Measurements from ENCODE around the gene FAM107B.

The FAM107B gene

GRCh38 chr10:14531974-14532373 is 242.7 kb downstream of the FAM107B start:
- no peak for DNase-seq

GRCh38 chr10:14530465-14530864 is 244.2 kb downstream of the FAM107B start:
- DNase-seq = no peak

- DNase-seq = no peak
These were observed 245.3 kb downstream of the FAM107B start for GRCh38 chr10:14529351-14529750.

- no peak for DNase-seq
These were observed 246.2 kb downstream of the FAM107B start for GRCh38 chr10:14528450-14528849.

GRCh38 chr10:14527915-14528314 is 246.8 kb downstream of the FAM107B start:
- DNase-seq = no peak

- DNase-seq = no peak
These were observed 247.4 kb downstream of the FAM107B start for GRCh38 chr10:14527134-14527844.

- DNase-seq = no peak
These were observed 248.4 kb downstream of the FAM107B start for GRCh38 chr10:14526326-14526725.

- DNase-seq = peak; percentile 22
These were observed 249.9 kb downstream of the FAM107B start for GRCh38 chr10:14524691-14525324.

- DNase-seq = no peak
These were observed 251.4 kb downstream of the FAM107B start for GRCh38 chr10:14523286-14523685.

GRCh38 chr10:14519785-14520184 is 254.9 kb downstream of the FAM107B start:
- DNase-seq = no peak

- DNase-seq = no peak
These were observed 256.5 kb downstream of the FAM107B start for GRCh38 chr10:14518149-14518548.

- DNase-seq = no peak
These were observed 261.6 kb downstream of the FAM107B start for GRCh38 chr10:14513123-14513522.

GRCh38 chr10:14510346-14510745 is 264.4 kb downstream of the FAM107B start:
- no peak for DNase-seq

- peak; percentile 61 for DNase-seq
These were observed 266.0 kb downstream of the FAM107B start for GRCh38 chr10:14508725-14509124.

GRCh38 chr10:14507781-14508180 is 266.9 kb downstream of the FAM107B start:
- no peak for DNase-seq

GRCh38 chr10:14507176-14507575 is 267.5 kb downstream of the FAM107B start:
- no peak for DNase-seq

GRCh38 chr10:14502431-14502830 is 272.3 kb downstream of the FAM107B start:
- DNase-seq = peak; percentile 64

GRCh38 chr10:14500172-14500765 is 274.4 kb downstream of the FAM107B start:
- no peak for DNase-seq

- DNase-seq = no peak
These were observed 275.1 kb downstream of the FAM107B start for GRCh38 chr10:14499601-14499904.

- DNase-seq = no peak
These were observed 276.4 kb downstream of the FAM107B start for GRCh38 chr10:14498326-14498725.

- no peak for DNase-seq
These were observed 282.9 kb downstream of the FAM107B start for GRCh38 chr10:14491811-14492210.

- no peak for DNase-seq
These were observed 285.0 kb downstream of the FAM107B start for GRCh38 chr10:14489522-14490177.

GRCh38 chr10:14487488-14487883 is 287.2 kb downstream of the FAM107B start:
- no peak for DNase-seq
